PC-9 (cell line): ENCODE measurements around the gene CCDC93. TPM values are rescaled to one million over a fixed set of nuclear protein-coding genes. Genes with fewer than 3 reads are reported as not detected.
A peak's percentile ranks its signal among the peaks of the same experiment; 100 is the strongest.

ENCODE experiments used
- BruUV-seq: library from RNA; stranded (reverse); fragments of 400-500 nt; replicated peaks from 2 replicates; lab custom pipeline; 2021; lab: Mats Ljungman, UMichigan
- CTCF ChIA-PET: fragments of 300-600 bp; sonication (Branson Sonifier 250); formaldehyde crosslinking; loops from one replicate; lab custom pipeline; 2022; ENCODE audit warnings: antibody characterized with exemption; lab: Charles Lee
- POLR2A ChIA-PET: fragments of 300-600 bp; sonication (Branson Sonifier 250); formaldehyde crosslinking; loops from one replicate; lab custom pipeline; 2022; ENCODE audit warnings: antibody characterized with exemption; ENCODE audit not compliant: unreplicated experiment; lab: Charles Lee
- DNase-seq, 2 experiments: peaks; one replicate each; pipeline versions ENCODE4 v3.0.0 to v3.0.0-alpha.2; 2015 to 2022; ENCODE audit warnings: mixed read lengths in 1 of 2
- H2AFZ ChIP-seq: fragments of 200-600 bp; sonication (generic); 2 replicates; pipeline ENCODE4 v1.8.1; 2017; ENCODE audit warnings: antibody characterized with exemption
- H3F3A ChIP-seq: fragments of 200-600 bp; sonication (generic); 2 replicates; pipeline ENCODE4 v1.8.1; 2017; ENCODE audit warnings: antibody characterized with exemption, mild to moderate bottlenecking, low read depth; ENCODE audit not compliant: insufficient read depth
- H3K27ac ChIP-seq: fragments of 200-600 bp; sonication (generic); 2 replicates; pipeline ENCODE4 v1.6.1; 2016; ENCODE audit warnings: mixed run types
- H3K27me3 ChIP-seq: fragments of 200-600 bp; sonication (generic); 2 replicates; pipeline ENCODE4 v1.6.1; 2016; ENCODE audit warnings: low read depth, mixed run types; ENCODE audit not compliant: insufficient read depth
- H3K36me3 ChIP-seq: fragments of 200-600 bp; sonication (generic); 2 replicates; pipeline ENCODE4 v1.6.1; 2016; ENCODE audit warnings: low read depth, mixed run types
- H3K4me1 ChIP-seq: fragments of 200-600 bp; sonication (generic); replicated peaks from 2 replicates; pipeline ENCODE4 v1.6.1; 2016; ENCODE audit warnings: mixed run types; ENCODE audit not compliant: insufficient read depth
- H3K4me2 ChIP-seq: fragments of 200-600 bp; sonication (generic); 2 replicates; pipeline ENCODE4 v1.6.1; 2017; ENCODE audit warnings: mixed run types
- H3K4me3 ChIP-seq: fragments of 200-600 bp; sonication (generic); 2 replicates; pipeline ENCODE4 v1.6.1; 2016; ENCODE audit warnings: mixed run types
- H3K79me2 ChIP-seq: fragments of 200-600 bp; sonication (generic); 2 replicates; pipeline ENCODE4 v1.6.1; 2017; ENCODE audit warnings: low read depth, mixed run types
- H3K9me2 ChIP-seq: fragments of 200-600 bp; sonication (generic); 2 replicates; pipeline ENCODE4 v1.8.1; 2017; ENCODE audit warnings: mild to moderate bottlenecking; ENCODE audit not compliant: insufficient read depth
- H3K9me3 ChIP-seq: fragments of 200-600 bp; sonication (generic); 2 replicates; pipeline ENCODE4 v1.8.1; 2016; ENCODE audit warnings: low read depth; ENCODE audit not compliant: insufficient read depth
- H4K20me1 ChIP-seq: fragments of 200-600 bp; sonication (generic); 2 replicates; pipeline ENCODE4 v1.8.1; 2017; ENCODE audit not compliant: insufficient read depth
- EZH2 ChIP-seq: fragments of 200-600 bp; sonication (generic); IDR thresholded peaks from 2 replicates; pipeline ENCODE4 v1.8.0; 2017; ENCODE audit warnings: antibody characterized with exemption, low read depth
- intact Hi-C: fragments of 100-400 bp; cut with micrococcal nuclease; formaldehyde crosslinking; loops from one replicate; pipeline ENCODE4 v1.10.0; 2022; ENCODE audit not compliant: unreplicated experiment
- total RNA-seq: library from RNA; stranded (reverse); gene quantifications from 2 replicates; pipeline ENCODE4 v1.2.3, GENCODE V29; 2021
- TF ChIP-seq, protein P1 (sequence below): fragments of 200-600 bp; sonication (generic); conservative IDR thresholded peaks from 2 replicates; pipeline ENCODE4 v1.6.1; 2017; ENCODE audit warnings: mixed run types, antibody characterized with exemption, mild to moderate bottlenecking, moderate library complexity

Gene CCDC93
- total RNA-seq, 1 experiment from 2014 or later, result 31.3 TPM

DNA sequence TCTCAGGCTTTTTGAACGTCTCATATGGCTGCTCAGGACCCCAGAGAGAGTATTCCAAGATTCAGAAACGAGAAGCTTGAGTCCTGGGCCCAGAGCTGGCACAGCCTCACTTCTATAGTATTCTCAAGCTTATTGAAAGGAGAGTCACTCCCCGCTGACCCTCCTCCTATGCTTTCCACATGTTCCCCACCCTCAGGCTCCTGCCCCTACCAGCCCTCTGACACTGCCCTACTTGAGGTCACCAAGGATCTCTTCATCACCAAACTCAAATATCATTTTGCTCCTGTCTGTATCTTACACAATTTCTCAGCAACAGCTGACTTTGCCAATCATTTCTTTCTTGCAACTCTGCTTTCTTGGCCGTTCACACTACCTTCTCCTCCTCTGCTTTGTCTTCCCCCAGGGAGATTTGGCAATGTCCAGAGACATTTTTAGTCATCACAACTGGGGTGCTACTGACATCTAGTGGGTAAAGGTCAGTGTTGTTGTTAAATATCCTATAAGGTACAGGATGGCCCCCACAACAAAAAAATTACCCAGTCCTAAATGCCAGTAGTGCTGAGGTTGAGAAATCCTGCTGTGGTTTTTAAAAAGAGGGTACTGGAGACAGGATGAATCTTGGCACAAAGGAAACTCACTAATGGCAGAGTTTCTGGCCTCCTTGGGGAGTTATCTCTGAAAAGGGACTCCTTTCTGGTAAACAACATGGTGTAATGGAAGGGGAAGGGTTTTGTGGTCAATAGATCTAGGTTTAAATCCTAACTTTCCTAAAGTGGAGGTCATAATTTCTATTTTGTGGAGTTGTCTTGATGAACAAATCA lies 47.5 kb upstream of the CCDC93 start:
- ChIA-PET CTCF (interaction anchor here (1.0 kb wide), 1 partner anchor 29 kb away, joined by 3 read pairs; no protein-coding TSS in a partner anchor), POLR2A (no interaction called here)
- H3K9me3 ChIP-seq, result no peaks in the 10 kb centered on the region
- no peaks in the 10 kb centered on the region for H3K27me3 ChIP-seq
- intact Hi-C loops, result loop anchor here (1.0 kb wide), 1 partner anchor 14 kb away; no protein-coding TSS in a partner anchor
- H3K4me3 ChIP-seq, result no peak overlapping the region
- DNase-seq, result peak in 1 of 2 experiments; percentile 70
- no peak overlapping the region for H3K27ac ChIP-seq
- BruUV-seq, result no TSS peak
- no peak overlapping the region for H3K4me2 ChIP-seq
- no peaks in the 10 kb centered on the region for H4K20me1 ChIP-seq
- no peaks in the 10 kb centered on the region for H3F3A ChIP-seq
- no peaks in the 10 kb centered on the region for H3K9me2 ChIP-seq
- H3K79me2 ChIP-seq, result no peaks in the 10 kb centered on the region
- H3K36me3 ChIP-seq, result no peaks in the 10 kb centered on the region
- H3K4me1 ChIP-seq, result peaks cover 11% of the 10 kb centered on the region
- no peak overlapping the region for H2AFZ ChIP-seq
- TF ChIP-seq, protein P1, sequence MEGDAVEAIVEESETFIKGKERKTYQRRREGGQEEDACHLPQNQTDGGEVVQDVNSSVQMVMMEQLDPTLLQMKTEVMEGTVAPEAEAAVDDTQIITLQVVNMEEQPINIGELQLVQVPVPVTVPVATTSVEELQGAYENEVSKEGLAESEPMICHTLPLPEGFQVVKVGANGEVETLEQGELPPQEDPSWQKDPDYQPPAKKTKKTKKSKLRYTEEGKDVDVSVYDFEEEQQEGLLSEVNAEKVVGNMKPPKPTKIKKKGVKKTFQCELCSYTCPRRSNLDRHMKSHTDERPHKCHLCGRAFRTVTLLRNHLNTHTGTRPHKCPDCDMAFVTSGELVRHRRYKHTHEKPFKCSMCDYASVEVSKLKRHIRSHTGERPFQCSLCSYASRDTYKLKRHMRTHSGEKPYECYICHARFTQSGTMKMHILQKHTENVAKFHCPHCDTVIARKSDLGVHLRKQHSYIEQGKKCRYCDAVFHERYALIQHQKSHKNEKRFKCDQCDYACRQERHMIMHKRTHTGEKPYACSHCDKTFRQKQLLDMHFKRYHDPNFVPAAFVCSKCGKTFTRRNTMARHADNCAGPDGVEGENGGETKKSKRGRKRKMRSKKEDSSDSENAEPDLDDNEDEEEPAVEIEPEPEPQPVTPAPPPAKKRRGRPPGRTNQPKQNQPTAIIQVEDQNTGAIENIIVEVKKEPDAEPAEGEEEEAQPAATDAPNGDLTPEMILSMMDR, result peak; percentile 76
- TF ChIP-seq EZH2, result no peak

DNA sequence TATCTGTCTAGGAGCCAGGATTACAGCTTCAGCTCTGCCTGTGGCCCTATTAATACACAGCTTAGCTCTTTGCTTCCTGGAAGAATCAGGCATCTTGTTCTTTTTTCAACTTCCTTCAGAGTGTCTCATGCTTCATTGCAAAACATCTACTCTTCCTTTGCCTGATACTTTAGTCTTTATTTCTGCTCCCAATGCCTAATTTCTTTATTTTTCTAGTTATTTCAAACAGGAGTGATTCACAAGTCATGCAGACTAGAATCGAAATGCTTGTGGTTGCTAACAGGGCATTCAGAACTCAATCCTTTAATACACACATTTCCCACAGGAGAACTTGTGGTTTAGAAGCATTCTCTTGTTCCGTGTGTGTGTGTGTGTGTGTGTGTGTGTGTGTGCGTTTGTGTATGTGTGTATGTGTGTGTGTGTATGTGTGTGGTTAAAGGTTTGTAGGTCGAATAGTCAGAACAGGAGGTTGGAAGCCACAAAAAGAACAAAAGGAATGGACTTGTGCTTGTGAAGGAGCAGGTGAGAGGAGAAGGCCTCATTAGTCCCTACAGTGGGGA lies 46.1 kb upstream of the CCDC93 start:
- no TSS peak for BruUV-seq
- intact Hi-C loops, result no loop called here
- POLR2A ChIA-PET, result no interaction called here

DNA sequence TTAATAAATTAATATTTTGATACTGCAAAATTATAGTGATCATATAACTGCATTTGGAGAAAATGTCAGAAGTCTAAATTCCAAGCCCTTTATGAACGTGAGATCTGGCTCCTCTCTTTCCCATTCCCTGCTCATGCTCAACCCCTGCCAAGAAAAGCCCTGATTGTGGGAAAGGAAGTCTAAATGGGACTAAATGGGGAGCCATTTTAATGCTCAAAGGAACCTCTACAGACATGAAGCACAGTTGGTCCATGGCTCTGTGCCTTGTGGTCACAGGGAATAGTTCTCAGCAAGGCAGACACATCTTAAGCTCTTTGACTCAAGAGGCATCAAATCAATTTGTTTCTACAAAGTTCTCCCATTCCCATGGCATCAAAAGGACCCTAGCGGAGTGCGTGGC lies 45.1 kb upstream of the CCDC93 start:
- Histone ChIP-seq H3K4me2 (no peak overlapping the region), H3K27ac (no peak overlapping the region), H3K4me1 (peaks cover 11% of the 10 kb centered on the region), H2AFZ (no peak overlapping the region), H3K27me3 (no peaks in the 10 kb centered on the region), H3K9me2 (no peaks in the 10 kb centered on the region), H3K4me3 (no peak overlapping the region), H4K20me1 (no peaks in the 10 kb centered on the region), H3K36me3 (no peaks in the 10 kb centered on the region), H3F3A (no peaks in the 10 kb centered on the region), H3K79me2 (no peaks in the 10 kb centered on the region), H3K9me3 (no peaks in the 10 kb centered on the region)
- BruUV-seq, result no TSS peak
- TF ChIP-seq, protein P1, result no peak
- no peak for TF ChIP-seq EZH2
- peak in 1 of 2 experiments; percentile 32 for DNase-seq
- ChIA-PET CTCF (no interaction called here), POLR2A (no interaction called here)
- intact Hi-C loops, result no loop called here

More for the DNA sequence above, 46.1 kb upstream of the CCDC93 start:
- no peak for TF ChIP-seq EZH2
- TF ChIP-seq, protein P1, result no peak
- no peaks in the 10 kb centered on the region for H3K9me3 ChIP-seq
- H3K9me2 ChIP-seq, result no peaks in the 10 kb centered on the region
- no peak for DNase-seq
- H4K20me1 ChIP-seq, result no peaks in the 10 kb centered on the region
- H3K4me2 ChIP-seq, result no peak overlapping the region
- H3F3A ChIP-seq, result no peaks in the 10 kb centered on the region
- no peak overlapping the region for H3K4me3 ChIP-seq
- H3K27ac ChIP-seq, result no peak overlapping the region
- no peaks in the 10 kb centered on the region for H3K79me2 ChIP-seq
- H3K36me3 ChIP-seq, result no peaks in the 10 kb centered on the region
- peaks cover 11% of the 10 kb centered on the region for H3K4me1 ChIP-seq
- no peaks in the 10 kb centered on the region for H3K27me3 ChIP-seq
- CTCF ChIA-PET, result no interaction called here
- H2AFZ ChIP-seq, result peak overlapping the region; percentile 15; the same call in 1 of the 2 replicates
